ENCODE results near the gene FRMD4B. TPM values are rescaled to one million over a fixed set of nuclear protein-coding genes. Genes with fewer than 3 reads are reported as not detected.
"Not testable (repeated sequence)": the region's sequence is repeated elsewhere in the genome, so short reads cannot be mapped to it uniquely, and the experiment has no call there.

The FRMD4B gene
- total RNA-seq, 6 experiments from 2014 or later = 0.03 to 0.12 (median 0.07) TPM; not detected in 1

DNA sequence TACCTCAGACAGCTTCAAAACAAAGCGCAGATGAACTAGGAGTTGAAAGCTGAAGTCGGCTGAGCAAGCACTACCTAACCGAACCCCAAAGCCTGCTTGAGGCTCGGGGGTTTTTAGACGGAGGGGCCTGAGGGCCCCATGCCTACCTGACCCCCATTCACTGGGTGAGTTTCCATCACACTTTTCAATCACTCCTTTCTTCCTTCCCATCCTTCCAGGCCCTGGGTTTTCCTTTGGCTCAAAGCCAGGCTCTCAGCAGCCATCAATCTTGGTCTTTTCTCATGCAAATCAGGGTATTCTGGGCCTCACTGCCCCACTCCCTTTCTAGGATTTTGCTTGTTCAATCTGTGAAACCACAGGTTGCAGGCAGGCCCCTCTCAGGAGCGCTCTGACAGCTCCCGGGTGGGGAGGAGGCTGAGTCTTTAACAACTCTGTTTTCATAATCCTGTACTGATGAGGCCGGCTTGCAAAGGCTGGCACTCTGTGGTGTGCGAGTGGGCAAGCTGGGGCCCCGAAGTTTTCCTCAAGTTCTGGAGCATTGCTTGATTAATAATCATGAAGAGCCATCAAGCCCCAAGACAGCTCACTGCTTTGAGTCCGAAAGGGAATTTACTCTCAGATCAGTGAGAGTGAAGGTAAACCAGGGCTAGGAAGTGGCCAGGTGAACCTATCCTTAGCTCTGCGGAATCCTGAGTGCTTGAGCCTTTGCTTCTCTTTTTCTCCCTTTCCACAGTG lies 97.6 kb downstream of the FRMD4B start:
- Mint-ChIP-seq H3K4me3 (no peak overlapping the region), H3K4me1 (ENCODE audit: low read depth) (peaks cover 11% of the 10 kb centered on the region), H3K9me3 (no peaks in the 10 kb centered on the region), H3K27ac (no peak overlapping the region), H3K36me3 (ENCODE audit: low read depth) (no peaks in the 10 kb centered on the region), H3K27me3 (ENCODE audit: insufficient read depth) (peaks cover 24% of the 10 kb centered on the region)
- DNase-seq = no peak
- TF ChIP-seq, protein P1, sequence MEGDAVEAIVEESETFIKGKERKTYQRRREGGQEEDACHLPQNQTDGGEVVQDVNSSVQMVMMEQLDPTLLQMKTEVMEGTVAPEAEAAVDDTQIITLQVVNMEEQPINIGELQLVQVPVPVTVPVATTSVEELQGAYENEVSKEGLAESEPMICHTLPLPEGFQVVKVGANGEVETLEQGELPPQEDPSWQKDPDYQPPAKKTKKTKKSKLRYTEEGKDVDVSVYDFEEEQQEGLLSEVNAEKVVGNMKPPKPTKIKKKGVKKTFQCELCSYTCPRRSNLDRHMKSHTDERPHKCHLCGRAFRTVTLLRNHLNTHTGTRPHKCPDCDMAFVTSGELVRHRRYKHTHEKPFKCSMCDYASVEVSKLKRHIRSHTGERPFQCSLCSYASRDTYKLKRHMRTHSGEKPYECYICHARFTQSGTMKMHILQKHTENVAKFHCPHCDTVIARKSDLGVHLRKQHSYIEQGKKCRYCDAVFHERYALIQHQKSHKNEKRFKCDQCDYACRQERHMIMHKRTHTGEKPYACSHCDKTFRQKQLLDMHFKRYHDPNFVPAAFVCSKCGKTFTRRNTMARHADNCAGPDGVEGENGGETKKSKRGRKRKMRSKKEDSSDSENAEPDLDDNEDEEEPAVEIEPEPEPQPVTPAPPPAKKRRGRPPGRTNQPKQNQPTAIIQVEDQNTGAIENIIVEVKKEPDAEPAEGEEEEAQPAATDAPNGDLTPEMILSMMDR (IDR thresholded peaks at IDR 0.05) = no peak

- Mint-ChIP-seq H3K36me3 (ENCODE audit: low read depth) (no peaks in the 10 kb centered on the region), H3K27me3 (ENCODE audit: insufficient read depth) (peaks cover 26% of the 10 kb centered on the region), H3K27ac (no peak overlapping the region), H3K4me3 (no peak overlapping the region), H3K4me1 (ENCODE audit: low read depth) (peaks cover 9% of the 10 kb centered on the region), H3K9me3 (no peaks in the 10 kb centered on the region)
- TF ChIP-seq, protein P1 (IDR thresholded peaks at IDR 0.05) = no peak
- no peak for DNase-seq
Observed at GRCh38 chr3:69283913-69284611, 101.8 kb downstream of the FRMD4B start.

- Mint-ChIP-seq H3K4me3 (no peak overlapping the region), H3K27ac (no peak overlapping the region), H3K27me3 (ENCODE audit: insufficient read depth) (peaks cover 30% of the 10 kb centered on the region), H3K9me3 (no peaks in the 10 kb centered on the region), H3K4me1 (ENCODE audit: low read depth) (peaks cover 3% of the 10 kb centered on the region), H3K36me3 (ENCODE audit: low read depth) (no peaks in the 10 kb centered on the region)
- TF ChIP-seq, protein P1 (IDR thresholded peaks at IDR 0.05) = no peak
- no peak for DNase-seq
Observed at GRCh38 chr3:69283496-69283895, 102.4 kb downstream of the FRMD4B start.

DNA sequence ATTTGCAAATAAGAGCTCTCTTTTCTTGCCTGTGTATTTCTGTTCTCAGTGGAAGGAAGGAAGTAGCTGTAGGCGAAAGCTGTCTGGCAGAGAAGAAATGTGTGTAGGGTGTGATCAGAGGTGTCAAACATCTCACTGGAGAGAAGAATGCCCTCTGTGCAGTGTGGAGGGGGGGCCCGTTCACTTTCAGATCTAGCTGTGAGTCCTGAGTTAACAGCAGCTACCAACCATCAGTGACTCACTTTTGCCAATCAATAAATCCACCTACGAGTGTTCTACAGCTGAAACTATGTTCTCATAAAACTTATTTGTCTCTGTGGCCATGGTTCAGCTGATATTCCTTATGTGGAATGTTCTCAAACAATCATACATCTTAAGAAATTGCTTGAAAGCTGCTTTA lies 103.7 kb downstream of the FRMD4B start:
- Mint-ChIP-seq H3K9me3 (no peaks in the 10 kb centered on the region), H3K27me3 (ENCODE audit: insufficient read depth) (peaks cover 26% of the 10 kb centered on the region), H3K27ac (no peak overlapping the region), H3K4me1 (ENCODE audit: low read depth) (peaks cover under 1% of the 10 kb centered on the region; the same call in 1 of the 2 replicates), H3K36me3 (ENCODE audit: low read depth) (no peaks in the 10 kb centered on the region), H3K4me3 (no peak overlapping the region)
- no peak for DNase-seq
- TF ChIP-seq, protein P1 (IDR thresholded peaks at IDR 0.05) = no peak

- not testable (repeated sequence) for DNase-seq; H3K4me1 Mint-ChIP-seq (ENCODE audit: low read depth); H3K27ac Mint-ChIP-seq; H3K9me3 Mint-ChIP-seq; H3K36me3 Mint-ChIP-seq (ENCODE audit: low read depth); H3K4me3 Mint-ChIP-seq
- H3K27me3 Mint-ChIP-seq (ENCODE audit: insufficient read depth) = peaks cover 12% of the 10 kb centered on the region
Observed at GRCh38 chr3:69277403-69277802, 108.5 kb downstream of the FRMD4B start.

GRCh38 chr3:69276884-69277283 lies 109.0 kb downstream of the FRMD4B start:
- no peak overlapping the region for H3K4me3 Mint-ChIP-seq

DNA sequence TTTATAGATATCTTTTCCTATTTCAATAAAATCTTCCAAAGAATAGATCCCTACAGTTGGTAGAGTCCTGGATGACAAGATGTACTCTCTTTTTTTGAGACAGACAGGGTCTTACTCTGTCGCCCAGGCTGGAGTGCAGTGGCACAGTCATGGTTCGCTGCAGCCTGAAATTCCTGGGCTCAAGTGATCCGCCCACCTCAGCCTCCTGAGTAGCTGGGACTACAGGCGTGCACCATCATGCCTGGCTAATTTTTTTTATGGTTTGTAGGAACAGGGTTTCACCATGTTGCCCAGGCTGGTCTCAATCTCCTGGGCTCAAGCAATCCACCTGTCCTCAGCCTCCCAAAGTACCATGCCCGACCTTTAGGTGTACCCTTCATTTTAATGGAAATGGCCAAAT lies 109.7 kb downstream of the FRMD4B start:
- H3K9me3 Mint-ChIP-seq; DNase-seq; H3K36me3 Mint-ChIP-seq (ENCODE audit: low read depth); H3K27me3 Mint-ChIP-seq (ENCODE audit: insufficient read depth); H3K4me1 Mint-ChIP-seq (ENCODE audit: low read depth); H3K4me3 Mint-ChIP-seq; H3K27ac Mint-ChIP-seq: not testable (repeated sequence)

More at GRCh38 chr3:69276884-69277283, 109.0 kb downstream of the FRMD4B start:
- no peak for DNase-seq
- TF ChIP-seq, protein P1 (IDR thresholded peaks at IDR 0.05) = no peak
- H3K27ac Mint-ChIP-seq = no peak overlapping the region
- H3K36me3 Mint-ChIP-seq (ENCODE audit: low read depth) = no peaks in the 10 kb centered on the region
- H3K4me1 Mint-ChIP-seq (ENCODE audit: low read depth) = peaks cover 6% of the 10 kb centered on the region; the same call in 1 of the 2 replicates
- no peaks in the 10 kb centered on the region for H3K9me3 Mint-ChIP-seq
- H3K27me3 Mint-ChIP-seq (ENCODE audit: insufficient read depth) = peaks cover 8% of the 10 kb centered on the region
